NCI-H524 treated with DMSO at 0.1 percent for 48 hours (cell line): ENCODE data around the gene CNTN4.
"Not testable (repeated sequence)": the region's sequence is repeated elsewhere in the genome, so short reads cannot be mapped to it uniquely, and the experiment has no call there.

Experiments
- DNase-seq: peaks from one replicate; lab custom pipeline; 2025; lab: John Stamatoyannopoulos, UW

CNTN4 gene

DNA sequence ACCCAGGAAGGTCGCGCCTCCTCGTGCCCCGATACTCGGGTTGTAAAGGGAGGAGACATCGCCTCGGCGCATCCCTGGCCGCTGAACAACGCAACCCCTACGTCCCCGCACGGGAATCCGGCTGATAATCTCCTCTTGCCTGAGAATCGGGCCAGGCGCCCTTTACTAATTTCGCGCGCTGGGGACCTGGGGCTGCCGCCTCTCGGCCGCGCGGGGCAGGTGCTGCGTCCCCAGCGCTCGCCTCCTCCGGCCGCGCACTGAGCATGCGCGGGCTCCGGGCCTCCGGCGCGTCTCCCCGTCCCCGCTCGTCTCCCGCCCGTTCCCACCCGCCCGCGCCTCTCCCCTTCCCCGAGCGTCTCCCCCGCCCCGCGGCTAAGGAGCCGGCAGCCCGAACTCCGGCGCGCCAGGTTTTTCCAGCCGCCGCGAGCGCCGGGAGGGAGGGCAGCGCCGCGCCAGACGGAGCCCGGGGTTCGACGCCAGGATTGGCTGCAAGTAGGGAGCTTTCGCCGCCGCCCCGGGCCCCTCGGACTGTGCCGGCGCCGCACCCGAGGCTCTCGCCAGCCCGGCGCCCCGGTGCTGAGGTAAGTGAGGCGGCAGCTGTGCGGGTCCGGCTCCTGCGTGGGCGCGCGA lies at the start of gene CNTN4:
Gene CNTN4 (plus strand): TSS at position 469 of the 630 bp plus-strand sequence.
- peak; percentile 31 for DNase-seq

GRCh38 chr3:2061360-2061759 lies 37.3 kb upstream of the CNTN4 start:
- no peak for DNase-seq

DNA sequence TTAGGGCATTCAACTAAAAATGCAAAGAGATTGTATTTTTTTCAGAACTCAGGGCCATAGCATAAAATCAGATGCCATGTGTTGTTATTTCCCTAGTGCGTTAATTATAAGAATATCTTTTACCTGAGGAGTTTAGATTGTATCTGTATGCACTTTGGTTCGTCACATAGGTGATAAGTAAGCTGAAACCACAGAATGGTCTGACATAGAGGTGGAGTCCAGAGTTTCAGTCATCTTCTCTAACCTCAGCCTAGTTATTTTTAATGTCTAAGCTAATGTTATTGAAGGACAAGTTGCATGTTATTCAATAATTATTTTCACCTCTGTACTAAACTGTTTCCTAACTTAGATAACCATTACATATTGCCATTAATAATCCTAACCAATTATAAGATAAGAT lies 27.1 kb upstream of the CNTN4 start:
- DNase-seq = no peak

- no peak for DNase-seq
These were observed 19.8 kb upstream of the CNTN4 start for GRCh38 chr3:2078821-2079220.

- DNase-seq = no peak
These were observed 15.7 kb upstream of the CNTN4 start for GRCh38 chr3:2082871-2083480.

DNA sequence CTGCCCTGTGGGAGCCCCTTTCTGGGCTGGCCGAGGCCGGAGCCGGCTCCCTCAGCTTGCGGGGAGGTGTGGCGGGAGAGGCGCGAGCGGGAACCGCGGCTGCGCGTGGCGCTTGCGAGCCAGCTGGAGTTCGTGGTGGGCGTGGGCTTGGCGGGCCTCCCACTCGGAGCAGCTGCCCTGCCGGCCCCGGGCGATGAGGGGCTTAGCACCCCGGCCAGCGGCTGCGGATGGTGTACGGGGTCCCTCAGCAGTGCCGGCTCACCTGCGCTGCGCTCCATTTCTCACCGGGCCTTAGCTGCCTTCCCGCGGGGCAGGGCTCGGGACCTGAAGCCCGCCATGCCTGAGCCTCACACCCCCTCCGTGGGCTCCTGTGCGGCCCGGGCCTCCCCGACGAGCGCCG lies 15.1 kb upstream of the CNTN4 start:
- DNase-seq = not testable (repeated sequence)

DNA sequence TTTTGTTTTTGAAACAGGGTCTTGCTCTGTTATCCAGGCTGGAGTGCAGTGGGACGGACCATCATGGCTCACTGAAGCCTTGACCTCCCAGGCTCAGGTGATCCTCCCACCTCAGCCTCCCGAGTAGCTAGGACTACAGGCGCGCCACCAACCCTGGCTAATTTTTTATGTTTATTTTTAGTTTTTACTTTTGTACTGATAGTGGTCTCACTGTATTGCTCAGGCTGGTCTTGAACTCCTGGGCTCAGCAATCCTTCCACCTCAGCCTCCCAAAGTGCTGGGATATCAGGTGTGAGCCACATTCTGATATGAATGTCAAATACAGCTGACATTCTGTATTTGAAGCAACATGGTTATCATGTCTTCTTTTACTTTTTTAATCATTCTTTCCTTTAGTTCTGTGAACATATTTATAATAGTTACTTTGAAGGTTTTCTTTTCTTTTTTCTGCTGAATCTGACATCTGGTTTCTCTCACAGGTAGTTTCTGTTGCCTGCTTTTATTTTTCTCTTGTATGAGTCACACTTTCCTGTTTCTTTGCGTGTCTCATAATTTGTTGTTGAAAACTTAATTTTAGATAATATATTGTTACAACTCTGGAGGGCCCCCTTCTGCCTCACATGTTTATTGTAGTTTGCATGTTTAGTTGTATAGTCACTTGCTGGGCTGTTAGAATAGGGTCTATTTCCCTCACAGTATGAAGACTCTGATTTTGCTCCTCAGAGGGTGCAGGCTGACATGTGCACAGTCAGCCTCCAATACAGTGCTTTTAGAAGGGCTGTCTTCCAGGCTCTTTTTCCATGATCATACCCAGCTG lies 8.4 kb upstream of the CNTN4 start:
- DNase-seq = no peak

DNA sequence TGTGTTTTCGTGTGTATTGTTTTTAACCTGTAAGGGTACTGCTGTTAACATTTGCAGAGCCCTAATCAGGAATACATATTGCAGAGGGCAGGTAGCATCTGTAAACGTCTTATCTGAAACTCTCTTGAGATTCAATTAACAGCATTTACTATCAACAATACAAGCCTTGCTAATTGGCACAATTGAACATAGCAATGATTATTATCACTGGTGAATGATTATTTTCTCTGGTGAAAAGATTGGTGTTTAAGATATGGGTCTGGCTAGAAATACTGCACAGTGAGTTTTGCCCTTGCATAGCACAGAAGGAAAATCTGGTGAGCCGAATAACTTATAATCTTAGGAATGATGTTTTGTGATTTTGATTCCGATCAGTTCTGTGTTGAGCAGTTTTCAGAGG lies 5.9 kb upstream of the CNTN4 start:
- DNase-seq = no peak

DNA sequence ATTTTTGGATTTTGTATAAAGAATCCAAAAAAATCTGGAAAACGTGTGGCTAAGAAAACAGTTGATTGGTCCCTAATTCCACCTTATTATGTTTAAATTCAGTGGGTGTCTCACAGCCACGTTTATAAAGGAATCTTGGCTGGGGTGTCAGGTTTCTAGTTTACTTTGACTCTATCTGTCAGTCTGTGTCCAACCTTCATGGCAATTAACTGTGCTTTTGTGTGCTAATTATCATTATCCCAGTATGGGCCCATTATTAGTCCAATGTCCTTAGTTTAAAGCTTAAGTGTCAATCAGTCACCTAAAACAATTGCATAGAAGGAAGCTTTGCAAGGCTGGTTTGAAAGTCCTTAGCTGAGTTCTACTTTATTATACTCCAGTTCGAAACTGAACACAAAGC lies 3.7 kb upstream of the CNTN4 start:
- DNase-seq = no peak

DNA sequence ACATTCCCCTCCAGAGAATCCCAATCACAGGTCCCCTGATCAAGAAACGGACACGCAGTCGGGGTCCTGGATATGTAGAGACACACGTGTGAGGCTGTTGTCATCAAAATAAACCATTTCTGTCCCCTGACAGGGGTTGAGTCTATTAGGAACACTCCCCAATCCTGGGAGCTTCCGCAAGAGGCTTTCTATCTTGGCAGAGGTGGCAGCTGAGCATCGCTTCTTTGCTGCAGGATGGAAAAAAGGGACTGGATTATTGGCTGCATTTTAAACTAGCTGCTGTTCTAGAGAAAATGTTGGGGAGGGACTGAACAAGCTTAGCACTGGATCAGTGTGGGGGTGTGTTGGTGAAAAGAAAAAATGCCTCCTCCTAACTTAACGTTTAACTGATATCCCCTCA lies 2.5 kb upstream of the CNTN4 start:
- no peak for DNase-seq

DNA sequence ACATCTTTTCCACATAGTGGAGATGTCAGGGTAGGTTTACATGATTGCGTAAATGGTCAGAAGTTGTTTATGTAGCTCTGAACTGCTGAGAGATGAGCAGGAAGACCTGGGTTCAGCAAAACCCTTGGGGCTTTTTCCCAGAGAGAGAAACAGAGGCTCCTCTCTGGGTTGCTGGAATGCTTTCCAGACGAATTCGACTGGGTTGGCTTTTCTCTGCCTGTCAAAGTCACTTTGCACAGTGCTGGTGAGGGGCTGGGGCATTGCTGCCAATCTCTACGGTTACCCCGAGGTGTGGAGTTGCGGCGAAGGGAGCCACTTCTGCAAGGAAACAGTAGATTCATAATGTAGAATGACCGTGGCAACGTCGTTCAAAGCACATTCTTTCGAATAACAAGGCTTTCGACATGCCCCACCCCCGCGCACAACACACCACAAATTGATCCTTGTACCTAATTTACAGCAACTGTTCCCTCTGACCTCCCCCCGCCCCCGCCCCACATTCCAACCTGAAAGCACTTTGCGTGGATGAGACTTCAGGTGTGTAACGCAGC lies 950 bp upstream of the CNTN4 start:
- no peak for DNase-seq

DNA sequence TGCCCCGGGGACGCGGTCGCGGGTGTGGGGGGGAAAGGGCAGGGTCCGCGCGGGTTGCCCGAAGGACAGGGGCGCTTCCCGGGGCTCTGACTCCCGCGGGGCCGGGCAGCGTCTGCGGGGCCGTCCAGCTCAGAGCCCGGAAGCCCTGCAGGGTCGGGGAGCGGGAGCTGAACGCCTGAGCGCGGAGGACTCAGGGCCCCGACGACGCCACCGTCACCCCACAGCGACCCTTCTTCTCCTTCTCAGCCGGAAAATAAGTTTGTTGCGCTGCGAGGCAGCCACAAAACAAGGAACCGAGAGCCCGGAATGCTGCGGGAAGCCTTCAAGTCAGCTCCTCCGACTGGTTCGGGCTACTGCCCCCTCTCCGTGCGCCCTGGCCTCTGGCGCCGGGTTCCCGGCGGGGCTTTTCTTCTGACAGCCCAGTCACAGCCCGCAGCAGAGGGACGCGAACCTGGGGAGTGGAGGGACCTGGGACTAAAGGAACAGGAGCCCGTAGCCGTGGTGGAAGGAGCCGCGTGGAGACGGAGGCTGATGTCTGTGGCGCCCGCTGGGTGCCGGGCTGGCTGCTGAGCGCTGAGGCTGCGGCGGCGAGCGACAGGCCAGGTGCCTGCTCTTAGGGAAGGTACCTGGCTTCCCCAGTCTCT lies 484 bp downstream of the CNTN4 start:
- no peak for DNase-seq

- DNase-seq = no peak
These were observed 1.1 kb downstream of the CNTN4 start for GRCh38 chr3:2099779-2100191.

GRCh38 chr3:2106438-2106837 lies 7.8 kb downstream of the CNTN4 start:
- no peak for DNase-seq

GRCh38 chr3:2110597-2111117 lies 12.0 kb downstream of the CNTN4 start:
- DNase-seq = no peak

DNA sequence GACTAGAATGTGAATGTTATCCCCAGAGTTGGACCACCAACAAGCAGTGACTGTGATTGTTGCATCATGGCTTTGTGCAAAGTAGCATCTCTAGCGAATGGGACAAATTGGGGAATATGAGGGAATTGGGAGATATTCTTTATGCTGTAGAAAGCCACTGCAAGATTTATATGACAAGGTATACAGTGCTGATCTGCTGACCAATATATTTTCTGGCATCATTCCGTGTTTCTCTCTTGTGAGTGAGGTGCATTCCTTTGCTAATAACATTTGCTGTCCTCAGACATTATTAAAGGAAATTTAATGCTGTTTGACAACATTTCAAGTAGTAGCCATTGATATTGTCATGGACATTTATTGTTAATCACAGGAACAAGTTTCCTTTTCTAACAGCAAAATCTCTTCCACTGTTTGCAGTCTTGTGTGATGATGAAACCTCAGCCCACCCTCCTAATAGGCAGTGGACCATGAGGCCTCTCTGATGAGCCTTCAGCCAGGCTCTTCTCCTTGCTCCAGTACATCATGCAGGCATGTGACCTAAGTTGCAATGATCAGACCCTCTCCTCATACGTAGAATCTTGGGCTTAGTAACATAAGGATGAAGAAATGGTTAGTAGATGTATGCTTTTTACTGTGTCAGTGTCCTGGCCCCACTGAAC lies 16.1 kb downstream of the CNTN4 start:
- DNase-seq = no peak

DNA sequence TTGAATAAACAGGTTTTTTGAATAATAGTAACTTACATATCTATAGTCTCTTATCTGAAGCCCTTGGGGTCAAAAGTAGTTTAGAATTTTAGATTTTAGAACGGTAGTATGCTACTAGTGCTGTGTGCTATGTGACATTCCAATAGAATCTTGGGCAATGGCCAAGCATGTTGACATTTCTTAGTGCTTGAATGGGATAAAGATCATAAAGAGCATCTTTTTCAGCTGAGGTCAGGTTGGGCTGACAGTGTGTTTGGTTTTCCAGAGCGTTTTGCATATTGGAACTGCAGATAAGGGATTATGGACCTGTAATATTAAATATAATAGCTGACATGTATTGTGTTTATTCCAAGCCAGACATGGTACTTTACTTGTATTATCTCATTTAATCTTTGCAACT lies 32.1 kb downstream of the CNTN4 start:
- no peak for DNase-seq

DNA sequence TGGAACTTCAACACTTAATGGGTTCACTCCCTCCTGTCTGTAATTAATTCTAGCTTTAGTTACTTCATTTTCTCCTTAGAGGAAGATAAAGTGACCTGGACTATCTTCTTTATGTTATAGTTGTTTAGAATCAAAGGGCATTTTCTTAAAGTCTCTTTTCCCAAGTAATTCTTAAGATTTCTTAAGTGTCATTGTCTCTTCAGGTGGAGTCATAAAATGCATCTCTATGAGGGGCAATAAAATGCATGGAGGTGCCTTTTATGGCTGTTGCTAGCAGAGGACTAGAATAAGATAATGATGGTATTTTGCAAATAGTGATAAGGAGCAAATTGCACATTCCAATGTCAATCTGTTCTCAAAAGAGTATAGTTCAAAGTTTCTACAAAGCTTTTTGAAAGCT lies 34.5 kb downstream of the CNTN4 start:
- DNase-seq = no peak

DNA sequence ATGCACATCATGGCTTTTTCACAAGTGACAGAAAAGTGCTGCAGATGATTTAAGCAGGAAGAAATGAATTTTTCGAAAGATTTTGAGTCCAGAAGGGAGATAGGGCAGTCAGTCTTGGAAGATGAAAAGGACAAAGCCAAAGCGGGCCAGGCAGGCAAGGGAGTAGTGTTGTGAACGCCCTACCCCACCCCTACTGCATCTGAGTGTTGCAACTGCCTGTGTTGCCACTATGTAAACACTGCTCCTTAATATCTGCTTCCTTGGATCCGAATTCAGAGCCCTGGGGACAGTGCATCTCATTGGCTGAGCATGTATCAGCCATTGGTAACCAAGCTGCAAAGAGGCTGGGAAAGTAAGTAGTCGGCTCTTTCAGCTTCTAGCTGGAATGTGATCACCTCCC lies 39.0 kb downstream of the CNTN4 start:
- DNase-seq = no peak

DNA sequence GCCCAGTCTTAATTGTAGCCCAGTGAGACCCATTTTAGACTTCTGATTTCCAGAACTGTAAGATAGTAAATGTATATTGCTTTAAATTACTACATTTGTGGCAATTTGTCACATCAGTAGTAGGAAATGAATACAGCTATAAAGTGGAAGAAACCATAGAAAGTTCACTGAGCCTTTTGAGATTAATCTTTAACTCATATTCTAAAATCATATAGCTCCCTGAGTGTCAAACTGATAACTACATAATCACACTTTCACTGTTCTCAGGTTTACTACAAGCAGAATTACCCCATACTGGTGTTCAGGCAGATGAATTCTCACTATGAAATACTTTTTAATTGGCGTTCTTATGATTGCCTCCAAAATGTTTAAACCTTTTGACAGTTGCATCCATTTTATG lies 42.8 kb downstream of the CNTN4 start:
- DNase-seq = no peak

DNA sequence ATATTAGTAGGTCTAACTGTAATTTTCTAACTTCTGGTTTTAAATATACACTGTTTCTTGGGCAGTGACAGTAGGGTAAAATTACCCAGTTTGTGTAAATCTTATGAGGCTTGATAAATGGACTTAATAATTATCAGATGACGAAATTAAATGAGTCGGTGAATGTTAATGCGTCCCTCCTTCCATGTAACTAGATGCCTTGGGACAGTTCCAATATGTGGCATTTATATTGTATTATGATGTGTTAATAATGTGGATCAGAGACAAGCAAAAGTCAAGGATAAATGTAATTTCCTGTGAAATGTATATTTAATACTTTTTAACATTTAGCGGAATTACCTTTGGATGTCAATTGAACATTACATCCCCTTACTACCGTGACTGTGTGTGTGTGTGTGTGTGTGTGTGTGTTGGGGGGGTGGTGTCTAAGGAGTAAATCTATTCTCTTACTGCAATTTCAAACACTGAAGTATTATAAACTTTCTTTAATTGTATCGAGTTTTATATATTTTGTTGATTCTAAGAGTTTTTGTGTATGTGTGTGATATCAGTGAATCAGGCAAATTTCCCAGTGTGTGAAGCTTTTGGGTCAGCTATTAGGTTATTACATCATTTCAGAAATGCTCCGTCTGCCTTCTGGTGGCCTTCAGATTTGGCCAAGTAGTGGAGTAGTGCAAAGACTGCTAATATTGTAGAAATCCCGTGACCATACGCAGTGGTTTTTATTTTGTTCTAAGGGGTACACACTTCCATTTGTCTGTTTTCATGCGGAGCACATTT lies 50.1 kb downstream of the CNTN4 start:
- DNase-seq = no peak
